Skeletal muscle cell (primary cell): ENCODE measurements around the gene MCRIP1.

ENCODE experiments used
- DNase-seq: peaks from one replicate; pipeline ENCODE4 v3.0.0-alpha.2; 2010; ENCODE audit warnings: low read depth
- H3K4me3 ChIP-seq: 2 replicates; pipeline ENCODE4 v1.5.1; 2011; ENCODE audit warnings: low read depth, mild to moderate bottlenecking, control low read depth, low read length, moderate library complexity

The MCRIP1 gene

DNA sequence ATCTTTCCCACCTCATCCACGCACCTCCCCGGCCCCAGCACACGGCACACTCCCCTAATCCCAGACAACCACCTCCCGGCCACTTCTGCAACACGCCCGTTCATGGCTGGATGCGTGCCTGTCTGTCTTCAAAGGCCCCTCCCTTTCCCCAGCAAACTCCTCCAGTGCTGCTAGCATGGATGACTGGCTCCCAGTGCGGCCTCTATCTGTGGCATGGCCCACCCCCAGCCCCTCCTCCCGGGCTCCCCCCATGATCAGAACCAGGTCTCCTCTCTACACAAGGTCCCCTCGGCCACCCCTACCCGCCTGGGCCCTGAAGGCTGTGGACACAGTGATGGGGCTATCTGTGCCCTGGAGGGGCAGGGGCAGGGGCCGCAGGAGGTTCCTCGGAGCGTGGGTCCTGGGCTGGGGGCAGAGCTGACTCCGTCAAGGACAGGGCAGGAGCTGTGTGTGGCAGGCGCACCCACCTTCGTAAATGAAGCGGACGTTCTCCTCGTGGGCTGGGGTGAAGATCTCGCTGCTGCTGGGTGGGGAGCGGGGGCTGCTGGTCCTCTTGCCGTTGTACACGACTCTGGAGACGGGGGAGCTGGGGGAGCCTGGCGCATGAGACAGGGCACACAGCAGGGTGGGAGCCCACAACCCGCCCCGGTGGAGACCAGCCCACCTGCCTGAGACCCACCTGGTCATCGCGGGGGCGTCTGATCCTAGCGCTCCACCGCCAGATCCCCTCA is 9.1 kb downstream of the MCRIP1 start:
- H3K4me3 ChIP-seq: no peak overlapping the region
- DNase-seq: no peak

DNA sequence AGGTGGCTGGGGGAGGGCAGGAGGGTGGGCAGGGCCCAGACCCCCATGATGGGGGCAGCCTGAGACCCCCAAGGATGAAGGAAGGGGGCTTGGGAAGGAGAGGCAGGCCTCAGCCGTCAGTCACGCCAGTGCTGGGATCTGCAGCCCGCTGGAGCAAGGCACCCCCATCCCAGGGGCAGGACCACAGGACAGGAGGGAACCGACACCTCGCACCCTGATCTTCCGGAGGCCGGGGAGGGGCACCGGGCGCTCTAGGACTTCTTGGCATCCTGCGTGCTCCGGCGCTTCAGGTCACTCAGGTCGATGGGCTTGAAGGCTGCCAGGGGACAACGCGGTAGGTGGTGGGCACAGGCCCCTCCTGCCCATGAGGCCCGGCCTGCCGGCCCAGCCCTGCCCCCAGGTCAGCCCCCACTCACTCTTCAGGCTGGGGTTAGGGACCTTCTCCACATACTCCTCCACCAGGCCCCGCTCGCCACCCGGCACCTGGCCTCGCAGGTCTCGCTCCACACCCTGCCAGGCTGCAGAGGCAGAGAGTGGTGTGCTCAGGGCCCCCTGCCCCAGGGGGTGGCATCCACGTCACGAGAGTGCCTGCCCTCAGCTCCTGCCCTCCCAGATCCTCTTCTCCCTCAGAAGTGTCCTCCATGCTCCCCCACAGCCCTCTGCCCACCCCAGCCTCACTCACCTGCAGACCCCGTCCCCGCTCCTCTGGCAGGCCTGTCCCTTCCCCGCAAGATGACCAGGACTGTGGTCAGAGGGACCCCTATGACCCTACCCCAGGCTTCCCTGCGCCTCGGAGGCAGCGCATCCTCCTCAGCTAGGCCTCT is 9.9 kb downstream of the MCRIP1 start:
- no peak overlapping the region for H3K4me3 ChIP-seq

DNA sequence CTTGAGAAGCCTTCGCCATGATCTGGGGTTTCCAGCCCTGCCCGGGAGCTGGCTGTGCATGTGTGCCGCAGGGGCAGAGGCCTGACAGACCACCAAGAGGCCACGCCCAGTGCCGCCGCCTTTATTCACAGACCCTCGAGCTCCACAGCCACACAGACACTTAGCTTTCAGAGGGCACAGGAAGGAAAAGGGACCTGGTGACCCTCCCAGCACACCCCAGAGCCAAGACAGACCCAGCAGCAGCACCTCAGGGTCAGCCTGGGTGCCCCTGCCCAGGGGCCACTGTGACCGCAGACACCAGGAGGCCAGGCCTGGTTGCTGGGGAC is 10.8 kb downstream of the MCRIP1 start:
- no peak overlapping the region for H3K4me3 ChIP-seq
- DNase-seq: no peak

More for the DNA sequence above, 9.9 kb downstream of the MCRIP1 start:
- no peak for DNase-seq

DNA sequence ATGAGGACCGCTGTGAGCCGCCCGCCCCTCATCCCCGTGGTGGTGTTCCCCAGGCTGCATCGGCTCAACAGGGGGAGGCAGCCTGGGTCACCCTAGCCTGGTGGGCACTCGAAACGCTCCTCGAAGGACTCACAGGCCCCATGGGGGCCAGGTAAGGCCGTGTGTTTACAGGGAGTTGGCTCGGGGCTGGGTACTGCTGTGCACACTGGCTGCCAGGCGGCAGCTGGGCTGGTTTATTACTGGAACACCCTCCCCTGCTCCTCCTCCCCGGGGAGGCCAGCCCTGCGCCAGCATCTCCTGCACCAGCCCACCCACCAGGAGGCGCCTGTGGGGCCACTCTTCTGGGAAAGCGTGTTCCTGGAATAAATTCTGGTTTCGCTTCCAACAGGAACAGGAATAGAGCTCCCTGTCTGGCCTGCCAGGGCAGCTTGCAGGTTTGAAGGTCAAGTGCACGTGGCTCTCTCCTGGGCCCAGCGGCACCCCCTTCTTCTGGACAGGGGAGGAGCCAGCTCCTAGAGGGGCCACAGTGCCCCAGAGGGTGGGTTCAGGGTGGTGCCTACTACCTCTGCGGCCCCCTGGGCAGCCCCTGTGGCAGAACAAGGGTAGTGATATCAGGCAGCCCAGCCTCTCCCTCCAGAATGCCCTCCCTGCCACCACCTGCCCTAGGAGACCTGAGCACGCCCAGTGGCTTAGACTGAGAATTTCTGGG is 11.3 kb downstream of the MCRIP1 start:
- H3K4me3 ChIP-seq: no peak overlapping the region
- DNase-seq: no peak

DNA sequence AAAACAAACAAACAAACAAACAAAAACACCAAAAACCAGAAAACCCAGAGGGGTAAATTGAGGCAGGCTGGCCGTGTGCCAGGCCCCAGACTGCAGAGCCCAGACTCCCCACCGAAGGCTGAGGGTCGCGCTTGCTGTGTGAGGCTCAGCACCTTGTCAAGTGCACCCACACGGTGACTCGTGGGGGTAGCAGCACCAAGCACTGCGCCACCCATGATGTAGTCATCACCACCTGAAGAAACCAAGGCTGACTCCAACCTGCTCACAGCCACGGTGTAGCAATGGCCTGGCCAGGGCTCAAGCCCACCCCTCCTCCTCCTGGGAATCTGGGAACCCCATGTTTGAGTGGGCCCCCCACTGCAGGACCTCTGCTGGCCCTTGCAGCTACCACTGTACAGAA is 11.9 kb downstream of the MCRIP1 start:
- no peak overlapping the region for H3K4me3 ChIP-seq
- DNase-seq: no peak

DNA sequence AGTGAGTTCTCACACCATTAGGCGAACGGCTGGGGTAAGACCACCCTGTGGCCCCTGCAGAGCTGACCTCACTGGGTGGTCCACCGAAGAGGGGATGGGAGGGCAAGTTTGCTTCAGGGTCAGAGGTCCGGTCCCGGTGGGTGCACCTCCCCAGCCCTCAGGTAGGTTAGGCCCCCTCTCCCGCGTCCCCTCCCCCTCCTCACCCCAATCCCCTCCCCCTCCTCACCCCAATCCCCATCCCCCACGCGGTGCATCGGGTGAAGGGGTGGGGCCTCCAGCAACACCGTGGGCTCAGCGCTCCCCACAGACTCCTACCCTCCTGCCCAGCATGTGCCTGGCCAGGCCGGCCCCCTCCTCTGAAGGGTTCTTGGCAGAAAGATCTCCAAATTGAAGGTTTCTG is 13.4 kb downstream of the MCRIP1 start:
- DNase-seq: no peak
- H3K4me3 ChIP-seq: no peak overlapping the region

DNA sequence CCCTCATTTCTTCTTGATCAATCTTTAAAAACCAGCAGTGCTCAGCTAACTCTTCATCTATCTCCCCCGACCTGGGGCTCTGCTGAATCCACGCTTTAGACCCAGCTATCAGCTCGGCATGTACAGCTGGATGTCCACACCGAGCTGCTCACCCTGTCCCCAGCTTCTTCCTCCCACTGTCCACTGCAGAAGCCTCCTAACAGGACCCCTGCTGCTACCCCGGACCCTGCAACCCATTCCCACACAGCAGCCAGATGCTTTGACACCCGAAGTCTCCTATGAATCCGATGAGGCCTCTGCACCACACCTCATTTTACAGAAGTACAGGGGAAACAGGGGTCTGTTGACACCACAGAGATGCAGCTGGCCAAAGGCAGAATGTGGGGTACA is 15.3 kb downstream of the MCRIP1 start:
- H3K4me3 ChIP-seq: no peak overlapping the region
- no peak for DNase-seq

DNA sequence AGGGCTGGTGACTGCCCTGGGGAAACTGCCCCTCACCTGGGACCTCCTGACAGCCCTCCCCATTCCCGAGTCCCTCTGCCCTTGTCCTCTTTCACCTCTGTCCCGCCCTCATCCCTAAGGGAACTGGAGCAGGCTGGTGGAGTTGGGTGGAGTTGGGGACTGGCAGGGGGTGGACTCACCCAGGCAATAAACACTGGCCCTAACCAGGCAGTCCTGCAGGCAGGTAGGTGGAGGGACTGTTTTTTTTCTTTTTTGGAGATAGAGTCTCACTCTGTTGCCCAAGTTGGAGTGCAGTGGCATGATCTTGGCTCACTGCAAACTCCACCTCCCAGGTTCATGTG is 17.5 kb downstream of the MCRIP1 start:
- DNase-seq: no peak
- H3K4me3 ChIP-seq: no peak overlapping the region

DNA sequence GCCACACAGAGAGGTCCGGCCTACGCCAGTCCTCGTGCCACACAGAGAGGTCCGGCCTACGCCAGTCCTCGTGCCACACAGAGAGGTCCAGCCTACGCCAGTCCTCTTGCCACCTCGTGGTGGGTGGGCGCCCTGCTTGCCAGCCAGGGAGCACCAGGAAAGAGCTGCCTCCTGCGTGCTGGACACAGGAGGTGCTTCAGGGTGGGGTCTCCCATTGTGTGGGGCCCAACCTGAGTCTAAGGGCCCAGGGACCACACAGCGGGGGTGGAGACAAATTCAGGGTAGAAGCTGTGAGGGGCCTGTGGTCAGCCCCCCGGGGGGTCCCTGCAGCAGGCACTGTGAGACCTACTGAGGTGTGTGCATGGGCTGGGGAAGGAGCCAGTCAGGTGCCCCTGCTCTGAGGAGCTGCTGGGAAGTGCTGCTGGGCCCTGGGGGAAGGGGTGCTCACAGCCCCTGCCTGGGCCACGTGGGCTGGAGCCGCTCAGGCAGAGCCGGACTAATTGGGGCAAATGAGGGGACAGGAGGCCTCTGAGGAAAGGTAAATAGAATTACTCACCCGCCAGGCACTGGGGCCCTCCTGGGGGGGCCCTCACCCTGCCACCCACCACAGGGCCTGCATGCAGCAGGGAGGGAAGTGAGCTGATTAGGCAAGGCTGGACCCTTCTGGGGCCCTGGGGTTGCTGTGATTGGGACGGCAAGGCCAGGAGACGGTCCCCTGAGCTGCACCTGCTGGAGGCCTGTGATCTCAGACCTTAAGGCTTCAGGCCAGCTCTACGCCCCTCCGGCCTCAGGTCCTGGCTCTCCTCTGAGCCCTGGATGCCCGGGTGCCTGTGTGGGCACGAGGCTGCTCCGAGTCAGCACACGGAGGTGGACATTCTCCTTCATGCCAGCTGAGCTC is 18.1 kb downstream of the MCRIP1 start:
- no peak overlapping the region for H3K4me3 ChIP-seq
- no peak for DNase-seq

DNA sequence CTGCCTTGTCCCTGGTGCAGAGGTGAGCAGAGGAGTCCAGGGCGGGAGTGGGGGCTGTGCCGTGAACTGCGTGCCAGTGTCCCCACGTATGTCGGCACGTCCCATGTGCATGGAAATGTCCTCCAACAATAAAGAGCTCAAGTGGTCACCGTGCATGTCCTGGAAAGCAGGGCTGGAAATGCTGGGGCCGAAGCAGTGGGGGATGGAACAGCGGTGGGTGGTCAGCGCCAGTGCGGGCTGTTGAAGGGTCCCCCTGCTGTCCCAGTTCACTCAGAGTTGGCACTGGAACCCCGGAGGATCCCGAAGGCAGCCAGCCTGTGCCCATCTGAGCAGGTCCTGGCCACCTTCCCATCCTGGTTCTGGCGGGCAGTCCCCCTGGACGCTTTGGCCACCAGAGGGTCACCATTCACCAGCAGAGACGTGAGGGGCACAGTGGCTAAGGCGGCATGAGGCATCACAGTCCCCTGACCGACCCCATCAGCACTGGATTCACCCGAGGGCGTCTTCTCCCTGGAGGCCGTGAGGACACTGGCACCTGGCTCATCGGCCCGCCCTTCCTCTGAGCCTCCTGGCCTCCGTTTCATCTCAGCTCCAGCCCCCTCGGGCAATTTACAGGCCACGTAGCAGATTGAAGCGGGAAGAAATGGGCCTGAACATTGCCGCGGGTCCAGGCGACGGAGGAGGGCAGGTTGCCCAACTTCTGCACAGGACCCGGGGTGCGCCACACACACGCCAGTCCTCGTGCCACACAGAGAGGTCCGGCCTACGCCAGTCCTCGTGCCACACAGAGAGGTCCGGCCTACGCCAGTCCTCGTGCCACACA is 19.0 kb downstream of the MCRIP1 start:
- DNase-seq: no peak
- H3K4me3 ChIP-seq: no peak overlapping the region

DNA sequence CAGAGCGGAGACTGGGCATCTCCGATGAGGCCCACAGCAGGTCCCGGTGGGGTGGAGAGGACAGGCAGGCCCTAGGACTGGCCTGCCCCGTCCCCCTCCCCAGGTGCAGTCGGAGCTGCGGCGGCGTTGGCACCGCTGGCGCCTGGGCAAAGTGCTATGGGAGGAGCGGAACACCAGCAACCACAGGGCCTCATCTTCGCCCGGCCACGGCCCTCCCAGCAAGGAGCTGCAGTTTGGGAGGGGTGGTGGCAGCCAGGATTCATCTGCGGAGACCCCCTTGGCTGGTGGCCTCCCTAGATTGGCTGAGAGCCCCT is 19.8 kb downstream of the MCRIP1 start:
- no peak for DNase-seq

DNA sequence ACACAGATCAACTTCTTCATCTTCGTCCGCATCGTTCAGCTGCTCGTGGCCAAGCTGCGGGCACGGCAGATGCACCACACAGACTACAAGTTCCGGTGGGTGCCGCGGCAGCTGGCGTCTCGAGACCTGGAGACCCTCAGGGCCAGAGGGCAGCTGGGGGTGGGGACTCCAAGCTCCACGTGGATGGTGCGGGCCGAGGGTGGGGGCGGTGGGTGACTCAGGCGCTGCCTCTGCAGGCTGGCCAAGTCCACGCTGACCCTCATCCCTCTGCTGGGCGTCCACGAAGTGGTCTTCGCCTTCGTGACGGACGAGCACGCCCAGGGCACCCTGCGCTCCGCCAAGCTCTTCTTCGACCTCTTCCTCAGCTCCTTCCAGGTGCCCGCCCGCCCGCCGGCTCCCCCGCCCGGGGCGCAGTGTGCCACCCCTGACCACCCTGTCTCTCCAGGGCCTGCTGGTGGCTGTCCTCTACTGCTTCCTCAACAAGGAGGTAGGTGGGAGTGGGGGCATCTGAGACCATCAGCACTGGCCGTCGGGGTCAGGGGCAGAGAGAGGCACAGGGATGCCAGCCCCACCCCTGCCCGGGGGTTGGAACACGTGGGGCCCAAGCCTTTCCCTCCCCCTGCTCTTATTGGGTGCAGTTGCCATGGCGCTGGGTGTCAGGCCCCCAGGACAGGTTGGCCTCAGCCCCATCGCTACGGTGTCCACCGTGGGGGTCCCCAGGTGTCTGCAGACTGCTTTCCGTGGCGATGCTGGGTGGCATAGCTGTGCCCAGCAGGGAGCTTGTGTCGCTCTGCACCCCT is 20.3 kb downstream of the MCRIP1 start:
- DNase-seq: no peak
- H3K4me3 ChIP-seq: no peak overlapping the region

More for the DNA sequence above, 19.8 kb downstream of the MCRIP1 start:
- H3K4me3 ChIP-seq: no peak overlapping the region

DNA sequence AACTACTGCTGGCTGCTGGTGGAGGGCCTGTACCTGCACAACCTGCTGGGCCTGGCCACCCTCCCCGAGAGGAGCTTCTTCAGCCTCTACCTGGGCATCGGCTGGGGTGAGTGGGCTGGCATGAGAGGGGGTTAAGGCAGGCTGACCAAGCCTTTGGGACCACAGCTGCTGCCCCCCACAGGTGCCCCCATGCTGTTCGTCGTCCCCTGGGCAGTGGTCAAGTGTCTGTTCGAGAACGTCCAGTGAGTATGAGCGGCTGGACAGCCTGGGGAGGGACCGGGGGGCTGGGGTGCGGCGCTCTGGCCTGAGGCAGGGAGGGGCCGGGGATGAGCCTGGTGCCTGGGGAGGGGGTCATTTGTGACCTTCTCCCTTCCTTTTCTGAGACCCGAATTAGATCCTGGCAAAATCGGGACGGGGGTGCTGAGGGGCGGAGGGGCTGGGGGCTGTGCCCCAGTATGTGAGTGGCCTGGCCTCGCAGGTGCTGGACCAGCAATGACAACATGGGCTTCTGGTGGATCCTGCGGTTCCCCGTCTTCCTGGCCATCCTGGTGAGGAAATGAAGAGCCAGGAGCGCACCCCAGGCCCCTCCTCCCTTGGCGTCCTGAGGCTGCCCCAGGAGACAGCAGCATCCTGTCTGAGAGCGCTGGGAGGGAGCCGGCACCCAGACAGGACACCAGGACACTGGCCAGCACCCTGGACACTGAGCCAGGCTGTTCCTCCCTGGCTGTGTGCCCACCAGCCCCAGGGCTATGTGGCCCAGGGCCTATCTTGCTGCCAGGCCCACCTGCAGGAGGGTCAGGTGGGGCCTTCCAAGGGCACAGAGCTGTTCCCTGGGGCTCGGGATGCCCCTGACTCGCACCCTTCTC is 21.2 kb downstream of the MCRIP1 start:
- no peak overlapping the region for H3K4me3 ChIP-seq
- no peak for DNase-seq

DNA sequence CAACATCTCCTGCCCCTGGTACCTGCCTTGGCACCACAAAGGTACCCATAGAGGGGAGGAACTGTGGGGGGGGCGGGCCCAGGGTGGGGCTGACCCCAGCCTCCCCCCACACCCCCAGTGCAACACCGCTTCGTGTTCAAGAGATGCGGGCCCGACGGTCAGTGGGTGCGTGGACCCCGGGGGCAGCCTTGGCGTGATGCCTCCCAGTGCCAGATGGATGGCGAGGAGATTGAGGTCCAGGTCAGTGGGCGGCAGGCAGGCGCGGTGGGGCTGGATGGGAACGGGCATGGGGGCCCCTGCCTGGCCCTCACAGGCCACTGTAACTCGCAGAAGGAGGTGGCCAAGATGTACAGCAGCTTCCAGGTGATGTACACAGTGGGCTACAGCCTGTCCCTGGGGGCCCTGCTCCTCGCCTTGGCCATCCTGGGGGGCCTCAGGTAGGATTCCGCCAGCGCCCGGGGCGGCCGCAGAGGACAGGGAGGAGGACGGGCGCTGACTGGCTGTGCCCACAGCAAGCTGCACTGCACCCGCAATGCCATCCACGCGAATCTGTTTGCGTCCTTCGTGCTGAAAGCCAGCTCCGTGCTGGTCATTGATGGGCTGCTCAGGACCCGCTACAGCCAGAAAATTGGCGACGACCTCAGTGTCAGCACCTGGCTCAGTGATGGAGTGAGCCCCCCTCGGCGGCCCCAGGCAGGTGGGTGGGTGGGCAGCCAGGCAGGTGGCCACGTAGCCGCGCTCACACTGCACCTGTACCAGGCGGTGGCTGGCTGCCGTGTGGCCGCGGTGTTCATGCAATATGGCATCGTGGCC is 22.0 kb downstream of the MCRIP1 start:
- no peak for DNase-seq
- H3K4me3 ChIP-seq: no peak overlapping the region

DNA sequence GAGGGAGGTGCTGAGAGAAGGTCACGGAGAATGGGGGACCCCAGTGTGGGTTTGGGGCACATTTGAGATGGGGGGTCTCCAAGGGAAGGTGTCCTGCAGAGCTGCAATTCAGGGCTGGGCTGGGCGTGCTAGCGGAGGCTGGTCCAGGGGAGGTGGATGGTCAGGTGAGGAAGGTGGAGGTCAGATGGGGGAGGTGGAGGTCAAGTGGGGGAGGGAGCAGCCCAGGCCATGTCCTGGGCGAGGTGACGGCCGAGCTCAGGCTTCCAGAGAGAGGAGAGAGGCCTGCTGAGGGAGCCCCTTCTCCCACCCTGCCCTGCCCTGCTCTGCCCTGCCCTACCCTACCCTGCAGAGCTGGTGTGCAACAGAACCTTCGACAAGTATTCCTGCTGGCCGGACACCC is 22.6 kb downstream of the MCRIP1 start:
- H3K4me3 ChIP-seq: no peak overlapping the region
- no peak for DNase-seq

DNA sequence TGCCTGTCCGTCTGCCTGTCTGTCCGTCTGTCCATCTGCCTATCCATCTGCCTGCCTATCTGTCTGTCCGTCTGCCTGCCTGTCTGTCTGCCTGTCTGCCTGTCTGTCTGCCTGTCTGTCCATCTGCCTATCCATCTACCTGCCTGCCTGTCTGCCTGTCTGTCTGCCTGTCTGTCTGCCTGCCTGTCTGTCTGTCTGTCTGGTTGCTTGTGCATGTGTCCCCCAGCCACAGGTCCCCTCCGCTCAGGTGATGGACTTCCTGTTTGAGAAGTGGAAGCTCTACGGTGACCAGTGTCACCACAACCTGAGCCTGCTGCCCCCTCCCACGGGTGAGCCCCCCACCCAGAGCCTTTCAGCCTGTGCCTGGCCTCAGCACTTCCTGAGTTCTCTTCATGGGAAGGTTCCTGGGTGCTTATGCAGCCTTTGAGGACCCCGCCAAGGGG is 23.5 kb downstream of the MCRIP1 start:
- no peak for DNase-seq

More for the DNA sequence above, 23.5 kb downstream of the MCRIP1 start:
- H3K4me3 ChIP-seq: no peak overlapping the region
